Astrocyte (in vitro differentiated cells and primary cell): ENCODE results near the gene PLEKHM2. TPM values are rescaled to one million over a fixed set of nuclear protein-coding genes. Genes with fewer than 3 reads are reported as not detected.
A peak's percentile ranks its signal among the peaks of the same experiment; 100 is the strongest.

Experiments
- DNase-seq: peaks from one replicate; pipeline ENCODE4 v3.0.0-alpha.2; 2010; ENCODE audit warnings: low read depth
- FAIRE-seq: peaks from 2 replicates; lab custom pipeline; 2011; peaks lifted over from hg19 to GRCh38; lab: Jason Lieb, UNC
- H2AFZ ChIP-seq: 2 replicates; pipeline ENCODE4 v1.6.0; 2012; ENCODE audit warnings: low read depth, low read length, inconsistent platforms
- H3K27ac ChIP-seq: 2 replicates; pipeline ENCODE4 v1.5.1; 2011; ENCODE audit warnings: low read depth, low read length, inconsistent platforms
- H3K27me3 ChIP-seq: 2 replicates; pipeline ENCODE4 v1.6.0; 2011; ENCODE audit warnings: low read length, inconsistent platforms; ENCODE audit not compliant: insufficient read depth
- H3K36me3 ChIP-seq: 2 replicates; pipeline ENCODE4 v1.5.1; 2011; ENCODE audit warnings: low read length, inconsistent platforms; ENCODE audit not compliant: insufficient read depth
- H3K4me1 ChIP-seq: 2 replicates; pipeline ENCODE4 v1.5.1; 2011; ENCODE audit warnings: low read length, inconsistent platforms; ENCODE audit not compliant: insufficient read depth
- H3K4me2 ChIP-seq: 2 replicates; pipeline ENCODE4 v1.6.0; 2012; ENCODE audit warnings: low read length, inconsistent platforms
- H3K4me3 ChIP-seq: 2 replicates; pipeline ENCODE4 v1.5.1; 2011; ENCODE audit warnings: low read depth, mild to moderate bottlenecking, low read length, inconsistent platforms; ENCODE audit not compliant: insufficient read depth
- H3K79me2 ChIP-seq: 2 replicates; pipeline ENCODE4 v1.6.0; 2012; ENCODE audit warnings: mild to moderate bottlenecking, low read length, inconsistent platforms; ENCODE audit not compliant: insufficient read depth
- H3K9ac ChIP-seq: 2 replicates; pipeline ENCODE4 v1.6.0; 2012; ENCODE audit warnings: mild to moderate bottlenecking, low read length, inconsistent platforms
- H3K9me3 ChIP-seq: 2 replicates; pipeline ENCODE4 v1.5.1; 2012; ENCODE audit warnings: low read depth, mild to moderate bottlenecking, low read length, inconsistent platforms; ENCODE audit not compliant: insufficient read depth
- H4K20me1 ChIP-seq: 2 replicates; pipeline ENCODE4 v1.6.0; 2012; ENCODE audit warnings: low read length, inconsistent platforms; ENCODE audit not compliant: insufficient read depth
- H3K27ac Mint-ChIP-seq: one replicate; pipeline ENCODE4 v1.8.0; 2021; ENCODE audit warnings: mild to moderate bottlenecking, mixed read lengths; ENCODE audit not compliant: unreplicated experiment
- H3K27me3 Mint-ChIP-seq: one replicate; pipeline ENCODE4 v1.8.0; 2021; ENCODE audit warnings: low read depth, mixed read lengths; ENCODE audit not compliant: unreplicated experiment
- H3K36me3 Mint-ChIP-seq: one replicate; pipeline ENCODE4 v1.8.0; 2021; ENCODE audit warnings: low read depth, mixed read lengths; ENCODE audit not compliant: unreplicated experiment
- H3K4me1 Mint-ChIP-seq: one replicate; pipeline ENCODE4 v1.8.0; 2021; ENCODE audit warnings: low read depth, mixed read lengths; ENCODE audit not compliant: unreplicated experiment
- H3K4me3 Mint-ChIP-seq: one replicate; pipeline ENCODE4 v1.8.0; 2021; ENCODE audit warnings: mild to moderate bottlenecking, moderate library complexity, mixed read lengths; ENCODE audit not compliant: unreplicated experiment
- H3K9me3 Mint-ChIP-seq: one replicate; pipeline ENCODE4 v1.8.0; 2021; ENCODE audit warnings: mild to moderate bottlenecking, mixed read lengths; ENCODE audit not compliant: unreplicated experiment
- EZH2 ChIP-seq: IDR thresholded peaks from 2 replicates; pipeline ENCODE4 v1.6.1; 2012; ENCODE audit warnings: mild to moderate bottlenecking, low read length, inconsistent platforms; ENCODE audit not compliant: insufficient read depth
- total RNA-seq: library from RNA; stranded (reverse); gene quantifications from 2 replicates; pipeline ENCODE4 v1.2.1, GENCODE V29; 2021
- TF ChIP-seq, protein P1 (sequence below): IDR thresholded peaks from 2 replicates; pipeline ENCODE4 v1.5.1; 2011; ENCODE audit warnings: low read depth, mild to moderate bottlenecking, inconsistent platforms, low read length, moderate library complexity; ENCODE audit not compliant: insufficient read depth

The PLEKHM2 gene
- total RNA-seq, 1 donor from 2014 or later = 48.3 TPM

DNA sequence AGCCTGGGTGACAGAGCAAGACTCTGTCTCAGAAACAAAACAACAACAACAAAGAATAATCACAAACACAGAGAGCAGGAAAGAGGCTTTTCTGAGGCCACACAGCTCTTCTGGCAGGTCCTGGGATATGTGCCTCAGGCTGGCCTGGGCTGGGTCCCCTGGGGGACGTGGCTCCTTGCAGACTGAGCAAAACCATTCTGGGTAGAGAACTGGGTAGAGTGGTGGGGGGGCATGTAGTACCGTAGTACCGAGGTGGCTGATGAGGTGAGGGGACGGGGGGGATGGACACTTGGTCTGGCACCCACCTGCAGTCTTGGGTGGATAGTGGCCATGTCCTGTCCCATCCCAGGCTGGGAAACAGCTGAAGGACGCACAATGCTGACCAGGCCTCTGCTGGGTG lies 64.1 kb downstream of the PLEKHM2 start:
- no peak overlapping the region for H3K27ac Mint-ChIP-seq
- DNase-seq (no peak), FAIRE-seq (no peak)
- Histone ChIP-seq H2AFZ (no peak overlapping the region), H3K36me3 (no peaks in the 10 kb centered on the region), H4K20me1 (no peaks in the 10 kb centered on the region), H3K4me2 (no peak overlapping the region), H3K9me3 (no peaks in the 10 kb centered on the region), H3K79me2 (no peaks in the 10 kb centered on the region), H3K9ac (no peak overlapping the region), H3K27me3 (no peaks in the 10 kb centered on the region), H3K4me1 (peaks cover 13% of the 10 kb centered on the region), H3K4me3 (no peak overlapping the region), H3K27ac (no peak overlapping the region)
- H3K4me3 Mint-ChIP-seq = no peak overlapping the region
- TF ChIP-seq EZH2 = no peak
- no peaks in the 10 kb centered on the region for H3K4me1 Mint-ChIP-seq
- no peaks in the 10 kb centered on the region for H3K36me3 Mint-ChIP-seq
- peaks cover 1% of the 10 kb centered on the region for H3K9me3 Mint-ChIP-seq
- H3K27me3 Mint-ChIP-seq = peaks cover 18% of the 10 kb centered on the region

DNA sequence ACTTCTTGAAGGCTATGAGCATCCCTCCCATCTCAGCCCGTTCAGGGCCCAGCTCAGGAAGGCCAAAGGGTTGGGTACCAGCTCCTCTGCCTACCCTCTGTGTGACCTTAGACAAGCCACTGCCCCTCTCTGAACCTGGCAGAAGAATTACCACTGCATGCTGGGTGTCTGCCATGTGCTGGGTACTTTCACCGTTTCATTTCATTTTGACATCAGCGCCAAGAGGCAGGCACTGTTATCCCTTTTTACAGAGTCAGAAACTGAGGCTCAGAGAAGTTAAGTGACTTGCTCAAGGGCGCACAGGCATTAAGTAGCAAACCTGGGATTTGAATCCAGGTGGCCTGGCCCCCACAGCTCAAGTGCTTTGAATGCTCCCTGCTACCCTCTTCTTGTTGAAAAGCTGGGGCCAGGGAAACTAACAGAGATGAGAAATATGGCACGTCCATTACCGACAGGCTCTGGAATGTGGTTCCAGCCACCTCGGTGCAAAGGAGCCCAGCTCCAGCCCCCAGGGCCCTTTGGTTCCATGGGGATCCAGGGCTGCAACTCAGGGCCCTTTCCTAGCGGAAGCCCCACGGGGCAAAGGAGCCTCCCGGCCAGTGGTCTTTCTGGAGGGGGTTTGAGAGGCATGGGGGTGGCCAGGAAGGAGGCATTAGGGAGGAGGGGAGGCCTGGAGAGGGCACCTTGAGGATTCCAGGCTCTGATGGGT lies 64.7 kb downstream of the PLEKHM2 start:
- no peak overlapping the region for H3K27ac ChIP-seq
- peaks cover 13% of the 10 kb centered on the region for H3K4me1 ChIP-seq
- no peaks in the 10 kb centered on the region for H3K36me3 ChIP-seq
- no peaks in the 10 kb centered on the region for H3K9me3 ChIP-seq
- no peak overlapping the region for H3K4me3 ChIP-seq
- FAIRE-seq (no peak), DNase-seq (no peak)
- H4K20me1 ChIP-seq = no peaks in the 10 kb centered on the region
- TF ChIP-seq, protein P1, sequence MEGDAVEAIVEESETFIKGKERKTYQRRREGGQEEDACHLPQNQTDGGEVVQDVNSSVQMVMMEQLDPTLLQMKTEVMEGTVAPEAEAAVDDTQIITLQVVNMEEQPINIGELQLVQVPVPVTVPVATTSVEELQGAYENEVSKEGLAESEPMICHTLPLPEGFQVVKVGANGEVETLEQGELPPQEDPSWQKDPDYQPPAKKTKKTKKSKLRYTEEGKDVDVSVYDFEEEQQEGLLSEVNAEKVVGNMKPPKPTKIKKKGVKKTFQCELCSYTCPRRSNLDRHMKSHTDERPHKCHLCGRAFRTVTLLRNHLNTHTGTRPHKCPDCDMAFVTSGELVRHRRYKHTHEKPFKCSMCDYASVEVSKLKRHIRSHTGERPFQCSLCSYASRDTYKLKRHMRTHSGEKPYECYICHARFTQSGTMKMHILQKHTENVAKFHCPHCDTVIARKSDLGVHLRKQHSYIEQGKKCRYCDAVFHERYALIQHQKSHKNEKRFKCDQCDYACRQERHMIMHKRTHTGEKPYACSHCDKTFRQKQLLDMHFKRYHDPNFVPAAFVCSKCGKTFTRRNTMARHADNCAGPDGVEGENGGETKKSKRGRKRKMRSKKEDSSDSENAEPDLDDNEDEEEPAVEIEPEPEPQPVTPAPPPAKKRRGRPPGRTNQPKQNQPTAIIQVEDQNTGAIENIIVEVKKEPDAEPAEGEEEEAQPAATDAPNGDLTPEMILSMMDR = no peak
- TF ChIP-seq EZH2 = no peak
- H3K9me3 Mint-ChIP-seq = peaks cover 1% of the 10 kb centered on the region
- peak overlapping the region; percentile 49 for H2AFZ ChIP-seq
- no peaks in the 10 kb centered on the region for H3K27me3 ChIP-seq
- no peak overlapping the region for H3K4me3 Mint-ChIP-seq
- peaks cover 15% of the 10 kb centered on the region for H3K27me3 Mint-ChIP-seq
- H3K4me1 Mint-ChIP-seq = no peaks in the 10 kb centered on the region
- H3K4me2 ChIP-seq = peak overlapping the region; percentile 31
- H3K9ac ChIP-seq = no peak overlapping the region
- H3K36me3 Mint-ChIP-seq = no peaks in the 10 kb centered on the region
- H3K27ac Mint-ChIP-seq = no peak overlapping the region
- no peaks in the 10 kb centered on the region for H3K79me2 ChIP-seq

DNA sequence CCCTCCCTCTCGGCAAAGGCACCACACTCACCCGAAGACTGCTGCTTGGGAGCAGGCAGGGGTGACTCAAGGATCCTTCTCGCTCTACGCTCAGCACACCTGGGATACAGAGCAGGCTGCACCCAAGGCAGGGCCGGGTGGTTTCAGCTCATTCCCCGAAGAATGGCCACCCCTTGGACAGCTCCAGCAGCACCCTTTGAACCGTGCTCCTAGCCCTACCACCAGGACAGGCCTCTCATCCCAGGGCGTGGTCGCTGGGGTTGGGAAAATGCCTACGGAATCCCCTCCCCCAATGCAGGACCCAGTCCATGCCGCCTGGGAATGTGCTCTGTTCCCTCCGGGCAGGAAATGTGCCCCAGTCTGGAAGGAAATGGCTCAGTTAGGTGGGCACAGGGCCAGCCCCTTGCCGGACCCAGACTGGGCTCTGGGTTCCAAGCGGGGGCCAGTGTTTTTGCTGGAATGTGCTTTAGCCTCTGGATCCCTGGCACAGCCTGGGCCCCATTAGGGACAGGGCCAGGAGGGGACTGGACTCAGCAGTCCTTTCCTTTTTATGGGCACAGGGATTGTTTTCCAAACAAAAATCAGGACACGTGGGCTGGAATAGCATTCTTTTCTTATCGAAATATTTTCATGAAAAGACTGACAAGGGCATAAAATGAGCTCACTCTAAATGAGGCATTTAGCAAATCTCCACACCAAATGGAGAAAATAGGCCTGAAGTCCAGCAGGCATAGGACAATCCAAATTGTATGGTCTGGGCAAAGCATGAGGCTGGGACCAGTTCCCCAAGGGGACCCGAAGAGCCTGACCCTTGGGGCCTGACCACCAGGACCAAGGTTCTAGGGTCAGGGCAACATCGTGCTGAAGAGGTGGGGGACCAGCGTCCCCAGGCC lies 65.5 kb downstream of the PLEKHM2 start:
- H3K27me3 ChIP-seq = no peaks in the 10 kb centered on the region
- no peak overlapping the region for H3K9ac ChIP-seq
- peaks cover 13% of the 10 kb centered on the region for H3K4me1 ChIP-seq
- H3K9me3 Mint-ChIP-seq = peaks cover 1% of the 10 kb centered on the region
- H3K4me1 Mint-ChIP-seq = no peaks in the 10 kb centered on the region
- no peaks in the 10 kb centered on the region for H4K20me1 ChIP-seq
- H3K4me3 ChIP-seq = no peak overlapping the region
- H3K79me2 ChIP-seq = no peaks in the 10 kb centered on the region
- H3K9me3 ChIP-seq = no peaks in the 10 kb centered on the region
- H3K4me2 ChIP-seq = peak overlapping the region; percentile 31
- H2AFZ ChIP-seq = peak overlapping the region; percentile 49
- H3K36me3 Mint-ChIP-seq = no peaks in the 10 kb centered on the region
- H3K27me3 Mint-ChIP-seq = peaks cover 12% of the 10 kb centered on the region
- H3K4me3 Mint-ChIP-seq = no peak overlapping the region
- DNase-seq (peak; percentile 16), FAIRE-seq (no peak)
- no peaks in the 10 kb centered on the region for H3K36me3 ChIP-seq
- H3K27ac ChIP-seq = no peak overlapping the region
- TF ChIP-seq, protein P1 = no peak
- no peak for TF ChIP-seq EZH2
- H3K27ac Mint-ChIP-seq = no peak overlapping the region
